GM19397 (cell line): ENCODE data around the gene TMEM176A.

ENCODE experiments used
- ATAC-seq: cut with Tn5 transposase; IDR thresholded peaks from one replicate; pipeline ENCODE4 v1.9.1; 2021; ENCODE audit warnings: mild to moderate bottlenecking, moderate library complexity; ENCODE audit not compliant: unreplicated experiment

The TMEM176A gene

DNA sequence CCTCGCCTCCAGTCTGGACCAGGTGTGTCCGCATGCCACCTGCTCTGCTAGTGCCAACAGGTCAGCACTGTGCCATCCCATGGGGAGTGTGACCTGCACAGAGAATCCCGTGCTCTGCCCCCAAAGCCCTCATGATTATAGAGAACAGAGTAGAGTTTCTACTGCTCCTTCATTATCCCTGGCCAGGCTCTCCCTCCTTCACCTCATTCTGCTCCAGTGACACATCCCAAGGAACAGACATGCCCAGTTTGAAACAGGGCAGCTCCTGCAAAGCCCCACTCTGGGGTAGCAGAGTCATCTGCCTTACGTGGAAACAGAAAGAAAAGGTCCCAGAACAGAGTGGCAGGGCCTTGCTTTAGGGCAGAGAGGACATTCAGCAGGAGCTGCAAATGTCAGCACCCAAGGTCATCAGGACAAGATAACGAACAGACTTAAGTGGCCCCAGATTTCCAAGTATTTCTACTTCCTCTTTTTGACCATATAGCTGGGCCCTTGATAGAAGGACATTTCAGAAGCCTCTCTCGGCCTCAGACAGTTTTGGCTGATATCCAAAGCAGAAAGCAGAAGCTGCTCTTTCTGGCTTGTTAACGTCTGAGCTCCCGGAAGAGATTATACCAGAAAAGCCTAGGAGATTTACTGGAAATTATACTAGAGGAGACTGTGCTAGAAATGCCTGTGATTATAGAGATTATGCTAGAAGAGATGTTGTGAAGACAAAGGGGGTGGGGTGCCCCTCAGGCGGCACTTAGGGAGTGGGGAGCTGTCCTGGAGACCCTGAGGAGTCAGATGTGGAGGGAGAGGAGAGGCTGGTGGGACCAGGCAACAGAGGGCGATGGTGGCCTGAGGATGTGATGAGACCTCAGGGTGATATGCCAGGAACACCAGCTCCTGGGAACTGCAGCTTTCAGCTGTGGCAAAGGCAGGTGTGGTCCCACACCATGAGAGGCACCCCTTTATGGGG is 13.0 kb upstream of the TMEM176A start:
- ATAC-seq = no peak

DNA sequence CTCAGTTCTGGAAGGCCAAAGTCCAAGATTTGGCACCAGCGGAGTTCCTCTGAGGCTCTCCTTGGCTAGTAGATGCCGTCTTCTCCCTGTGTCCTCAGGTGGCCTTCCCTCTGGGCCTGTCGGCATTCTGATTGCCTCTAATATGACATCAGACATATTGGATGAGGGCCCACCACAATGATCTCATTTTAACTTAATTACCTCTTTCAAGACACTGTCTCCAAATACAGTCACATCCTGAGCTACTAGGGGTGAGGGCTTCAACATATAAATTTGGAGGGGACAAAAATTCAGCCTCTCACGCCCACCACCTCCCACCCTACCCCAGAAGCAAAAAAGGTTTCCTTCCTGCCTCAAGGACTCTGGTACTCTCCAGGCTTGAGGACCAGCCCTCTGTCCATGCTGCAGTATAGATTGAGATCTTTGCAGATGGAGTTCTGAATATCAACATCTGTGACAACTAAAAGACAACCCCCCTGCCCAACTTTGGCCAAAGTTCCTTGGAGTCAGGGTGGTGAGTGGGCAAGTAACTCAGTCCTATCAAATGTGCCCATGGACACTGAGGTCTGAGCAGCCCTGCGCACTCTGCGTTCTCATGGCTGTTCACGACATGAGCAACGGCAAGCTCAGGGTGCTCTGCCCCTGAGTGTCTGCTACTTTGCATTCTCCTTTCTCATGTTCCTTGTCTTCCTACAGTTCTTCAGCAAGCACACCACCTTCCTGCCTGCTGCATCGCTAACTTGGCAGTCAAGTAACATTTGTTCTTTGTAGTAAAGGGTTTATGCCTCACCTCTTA is 11.9 kb upstream of the TMEM176A start:
- ATAC-seq = no peak

DNA sequence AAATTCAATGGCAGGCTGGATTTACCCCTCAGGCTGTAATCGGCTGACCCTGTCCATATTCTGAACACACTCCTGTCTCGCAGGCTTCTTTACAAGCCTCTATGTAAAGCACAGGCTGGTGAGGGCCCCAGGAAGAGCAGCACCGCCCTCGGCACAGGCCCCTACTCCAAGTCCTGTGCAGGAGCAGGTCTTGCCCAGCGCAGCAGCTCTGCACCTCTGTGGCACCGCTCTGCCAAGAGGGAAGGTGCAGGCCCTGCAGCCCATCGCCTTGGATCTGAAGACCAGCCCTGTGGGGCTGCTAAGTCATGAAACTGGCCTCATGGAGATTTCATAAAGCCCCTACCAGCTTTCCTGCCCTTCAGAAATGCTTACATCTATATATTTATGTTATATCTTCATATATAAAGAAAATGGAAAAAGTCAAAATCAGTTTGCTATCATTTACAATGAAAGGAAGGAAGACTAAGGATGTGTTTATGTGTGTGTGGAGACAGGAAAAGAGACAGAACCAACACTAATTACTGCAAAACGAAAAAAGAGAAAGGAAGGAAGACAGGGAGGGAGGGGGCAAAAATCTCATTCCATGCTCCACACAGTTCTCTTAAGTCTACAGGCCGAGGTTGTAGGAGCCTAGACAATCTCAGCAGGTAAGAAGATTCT is 10.0 kb upstream of the TMEM176A start:
- no peak for ATAC-seq

DNA sequence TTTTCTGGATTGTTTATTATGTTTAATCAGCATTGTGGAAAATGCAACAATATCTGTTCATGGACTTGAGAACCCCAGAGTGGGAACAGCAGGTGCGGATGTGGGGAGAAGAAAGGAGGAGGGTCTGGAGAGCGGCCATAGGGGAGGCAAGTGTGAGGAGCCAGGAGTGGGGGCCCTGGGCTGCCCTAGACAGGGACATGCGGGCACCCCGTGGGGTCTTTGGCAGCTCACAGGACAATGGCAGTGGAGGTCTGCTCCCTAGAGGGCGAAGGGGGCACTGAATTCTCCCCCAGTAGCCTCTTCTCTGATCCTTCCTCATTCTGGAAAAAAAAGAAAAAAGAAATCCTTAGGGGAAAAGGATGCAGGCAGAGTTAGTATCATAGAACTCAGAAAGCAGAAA is 9.3 kb upstream of the TMEM176A start:
- no peak for ATAC-seq

DNA sequence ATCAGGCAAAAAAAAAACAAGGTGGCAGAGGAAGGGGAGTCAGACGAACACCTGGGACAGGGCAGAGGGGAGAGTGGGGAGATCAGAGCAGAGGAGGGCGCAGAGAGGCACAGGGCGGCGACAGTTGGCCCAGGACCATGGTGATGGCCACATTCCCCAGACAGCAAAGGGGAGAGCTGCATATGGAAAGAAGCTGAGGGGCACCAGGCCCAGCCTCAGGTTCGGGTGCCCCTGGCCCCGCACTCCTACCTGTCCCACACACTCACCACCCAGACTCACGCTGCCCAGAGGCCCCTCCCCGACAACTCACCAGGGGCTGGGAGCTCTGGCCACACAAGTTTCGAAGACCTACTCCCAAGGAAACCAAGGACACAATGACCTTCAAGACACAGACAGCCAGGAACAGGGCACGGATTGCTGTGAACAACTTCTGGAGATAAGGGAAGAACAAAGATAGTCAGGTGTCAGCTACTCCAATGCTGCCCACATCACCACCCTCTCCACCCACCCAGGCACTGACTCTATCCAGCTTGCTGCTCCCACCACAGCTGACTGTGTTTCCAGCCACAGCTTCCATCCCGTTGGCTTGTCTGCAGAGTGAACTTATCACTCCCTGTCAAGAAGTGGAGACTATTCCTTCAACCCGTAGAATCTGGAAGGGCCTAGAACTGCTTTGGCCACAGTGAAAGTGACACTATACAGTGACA is 8.7 kb upstream of the TMEM176A start:
- no peak for ATAC-seq

DNA sequence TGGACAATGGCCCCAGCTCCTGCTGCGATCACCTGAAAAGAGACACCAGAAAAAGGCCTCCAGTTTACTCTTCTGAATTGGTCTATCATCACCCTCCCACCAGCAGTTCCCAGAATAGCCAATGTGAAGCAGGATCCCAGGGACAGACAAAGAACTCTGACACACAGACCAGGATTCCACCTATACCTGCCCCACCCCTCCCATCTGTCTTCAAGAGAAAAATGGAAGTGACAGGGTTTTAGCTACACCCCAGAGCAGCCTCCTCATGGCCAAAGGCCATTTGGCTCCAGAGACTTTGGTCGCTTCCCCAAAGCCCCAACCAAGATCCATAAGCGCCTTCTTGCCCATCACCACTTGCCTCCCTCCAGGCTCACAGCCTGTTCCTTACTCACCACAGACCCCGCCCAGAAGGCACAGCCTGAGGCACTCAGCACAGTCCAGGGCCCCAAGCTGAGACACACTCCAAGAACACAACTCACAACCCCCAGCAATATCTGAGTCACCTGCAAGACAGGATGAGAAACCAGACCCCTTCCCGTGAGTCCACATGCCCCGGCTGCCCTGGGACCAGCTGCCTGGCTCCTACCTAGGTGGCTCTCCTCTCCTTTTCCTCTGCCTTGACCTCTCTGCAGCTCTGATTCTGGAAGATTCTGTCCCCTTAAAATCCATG is 6.9 kb upstream of the TMEM176A start:
- ATAC-seq = no peak

DNA sequence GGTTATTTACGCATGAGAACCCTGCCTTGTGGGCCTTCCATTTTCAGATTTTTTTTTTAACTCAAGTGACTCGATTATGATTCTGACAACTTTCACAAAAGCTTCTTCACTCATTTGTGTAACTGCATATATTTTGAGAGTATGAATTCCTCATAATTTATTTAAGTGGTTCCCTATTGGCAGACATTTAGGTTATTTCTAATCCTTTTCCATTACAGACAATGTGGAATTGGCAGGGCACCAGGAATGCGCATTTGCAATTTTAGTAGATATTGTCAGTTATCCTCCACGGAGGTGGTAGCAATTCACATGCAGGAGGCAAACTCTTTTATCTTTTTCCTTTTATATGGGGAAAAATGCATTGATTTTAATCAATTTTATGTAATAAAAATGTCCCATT is 2.9 kb upstream of the TMEM176A start:
- no peak for ATAC-seq

DNA sequence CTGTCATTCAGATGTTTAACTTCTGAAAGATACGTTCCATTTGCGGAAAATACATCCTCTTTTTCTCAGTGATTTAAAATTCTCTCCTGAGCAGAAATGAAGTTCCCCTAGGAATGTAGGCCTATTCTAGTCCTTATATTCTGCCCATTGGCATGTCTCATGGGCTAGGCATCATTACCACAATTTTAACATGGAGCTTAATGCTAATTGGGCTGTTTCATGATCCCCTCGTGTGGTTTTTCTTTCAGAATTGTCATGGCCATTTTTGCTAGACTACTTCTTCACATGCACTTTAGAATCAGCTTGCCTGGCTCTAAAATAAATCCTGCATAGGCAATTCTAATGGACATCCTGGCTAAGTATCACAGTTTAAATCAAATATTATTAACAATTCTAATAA is 1.4 kb upstream of the TMEM176A start:
- ATAC-seq = no peak

DNA sequence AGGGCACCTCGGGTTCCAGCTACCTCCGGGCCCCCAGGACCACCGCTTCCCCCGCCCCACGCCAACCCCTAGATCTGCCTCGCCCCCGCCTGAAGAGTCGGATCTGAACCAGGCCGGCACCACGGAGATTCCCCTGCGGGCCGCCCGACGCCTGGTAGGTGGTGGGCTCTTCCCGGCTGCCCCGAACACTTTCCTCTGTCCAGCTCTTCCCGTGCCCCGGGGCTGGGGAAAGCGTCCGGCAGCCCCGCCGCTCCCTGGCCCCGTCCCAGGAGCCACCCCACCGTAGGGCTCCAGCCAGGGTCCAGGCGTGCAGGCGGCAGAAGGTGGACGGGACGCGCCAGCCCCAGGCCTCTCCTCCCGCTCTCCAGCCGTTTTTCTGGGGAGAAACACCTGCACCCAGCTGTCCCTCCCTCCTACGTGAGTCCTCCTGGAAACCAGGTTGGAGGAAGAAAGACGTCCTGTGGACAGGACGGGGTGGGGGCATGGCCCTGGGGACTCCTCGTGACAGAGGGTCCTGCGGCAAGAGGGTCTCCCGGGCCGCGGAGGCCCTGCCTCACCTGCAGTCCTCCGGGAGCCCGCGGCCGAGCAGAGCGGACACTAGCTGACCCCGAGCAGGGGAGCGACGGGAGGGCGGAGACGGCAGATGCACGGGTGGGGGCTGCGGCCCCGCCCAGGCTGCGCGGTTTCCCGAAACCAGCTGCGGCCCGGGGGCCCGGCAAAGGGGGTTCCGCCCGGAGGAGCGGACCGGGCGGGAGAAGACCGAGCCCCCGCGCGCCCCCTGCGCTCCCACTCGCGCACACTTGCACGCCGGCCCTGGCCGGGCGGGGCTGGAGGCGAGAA is 608 bp upstream of the TMEM176A start, which contains the start of gene TMEM176B:
Gene TMEM176B (minus strand): TSS at position 624 of the 840 bp plus-strand sequence. CDS start 3,795 bp downstream, outside the sequence.
- ATAC-seq = no peak

DNA sequence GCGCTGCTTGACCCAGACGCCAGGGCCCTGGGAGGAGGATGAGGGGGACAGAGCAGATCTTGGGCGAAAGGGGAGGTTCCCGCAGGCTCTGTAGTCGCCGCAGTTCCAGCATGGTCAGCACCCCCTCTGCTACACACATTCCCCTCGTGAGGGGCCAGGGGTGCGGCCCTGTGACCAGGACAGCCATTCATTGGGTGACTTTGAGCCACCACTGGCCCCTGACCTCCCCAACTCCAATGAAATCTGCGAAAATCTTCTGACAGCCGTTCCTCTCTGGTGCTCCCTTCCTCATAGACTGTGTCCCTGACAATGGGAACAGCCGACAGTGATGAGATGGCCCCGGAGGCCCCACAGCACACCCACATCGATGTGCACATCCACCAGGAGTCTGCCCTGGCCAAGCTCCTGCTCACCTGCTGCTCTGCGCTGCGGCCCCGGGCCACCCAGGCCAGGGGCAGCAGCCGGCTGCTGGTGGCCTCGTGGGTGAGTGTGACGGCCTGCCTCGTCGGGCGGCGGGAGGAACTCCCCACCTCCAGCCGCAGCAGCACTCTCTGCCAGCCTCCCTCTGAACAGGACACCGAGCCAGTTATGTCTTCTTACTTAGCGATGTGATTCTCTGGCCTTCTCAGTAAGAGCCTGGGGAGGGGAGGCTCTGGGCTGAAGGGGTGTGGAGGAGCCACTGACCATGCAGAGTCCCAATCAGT is 825 bp downstream of the TMEM176A start:
- no peak for ATAC-seq

DNA sequence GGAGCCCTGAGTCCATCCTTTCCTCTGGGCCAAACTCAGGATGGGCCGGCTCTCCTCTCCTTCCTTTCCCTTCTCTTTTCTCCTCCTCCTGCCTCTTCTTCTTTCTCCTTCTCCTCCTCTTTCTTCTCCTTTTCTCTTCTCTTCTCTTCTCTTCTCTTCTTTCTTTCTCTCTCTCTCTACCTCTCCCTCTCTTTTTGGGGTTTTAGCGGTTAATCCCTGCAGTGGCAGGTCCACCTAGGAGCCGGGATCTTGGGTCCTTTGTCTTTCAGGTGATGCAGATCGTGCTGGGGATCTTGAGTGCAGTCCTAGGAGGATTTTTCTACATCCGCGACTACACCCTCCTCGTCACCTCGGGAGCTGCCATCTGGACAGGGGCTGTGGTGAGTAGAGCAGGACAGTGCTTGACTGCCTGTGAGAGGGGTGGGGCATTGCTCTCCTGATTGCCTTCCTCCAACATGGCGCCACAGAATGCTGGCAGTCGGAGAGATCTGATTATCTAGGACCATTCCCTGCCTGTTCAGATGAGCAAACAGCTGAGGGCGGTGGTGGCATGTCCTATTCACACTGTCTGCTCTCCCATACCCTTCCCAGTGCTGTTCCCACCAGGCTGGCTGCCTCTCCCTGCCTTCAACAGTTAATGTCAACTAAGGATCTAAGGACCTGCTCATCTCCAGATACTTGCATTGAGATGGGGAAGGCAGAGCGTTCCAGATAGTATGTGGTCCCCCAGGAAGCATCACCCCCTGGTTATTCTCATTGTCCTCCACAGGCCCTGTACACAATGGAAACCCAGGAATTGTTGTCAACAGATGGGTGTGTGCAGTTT is 1.6 kb downstream of the TMEM176A start:
- ATAC-seq = no peak

DNA sequence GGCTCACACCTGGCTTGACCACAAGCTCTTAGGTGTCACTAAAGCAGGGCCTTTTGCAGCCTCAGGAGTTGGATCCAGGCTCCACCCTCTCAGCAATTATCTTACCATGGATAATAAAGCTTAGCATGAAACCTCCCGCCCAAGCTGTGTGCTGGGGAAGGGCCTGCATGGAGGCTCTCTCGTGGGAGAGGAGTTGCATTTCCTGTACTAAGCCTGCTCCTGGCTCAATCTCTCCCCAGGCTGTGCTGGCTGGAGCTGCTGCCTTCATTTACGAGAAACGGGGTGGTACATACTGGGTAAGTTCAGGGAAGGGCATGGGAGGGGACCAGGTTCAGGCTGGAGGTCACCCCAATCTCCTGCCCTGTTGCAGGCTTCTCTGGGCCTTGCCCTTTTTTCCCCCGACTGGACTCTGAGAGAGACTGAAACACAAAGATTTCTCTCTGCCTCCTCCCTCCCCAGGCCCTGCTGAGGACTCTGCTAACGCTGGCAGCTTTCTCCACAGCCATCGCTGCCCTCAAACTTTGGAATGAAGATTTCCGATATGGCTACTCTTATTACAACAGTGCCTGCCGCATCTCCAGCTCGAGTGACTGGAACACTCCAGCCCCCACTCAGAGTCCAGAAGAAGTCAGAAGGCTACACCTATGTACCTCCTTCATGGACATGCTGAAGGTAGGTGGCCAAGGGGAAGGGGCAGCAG is 2.7 kb downstream of the TMEM176A start:
- ATAC-seq = no peak

DNA sequence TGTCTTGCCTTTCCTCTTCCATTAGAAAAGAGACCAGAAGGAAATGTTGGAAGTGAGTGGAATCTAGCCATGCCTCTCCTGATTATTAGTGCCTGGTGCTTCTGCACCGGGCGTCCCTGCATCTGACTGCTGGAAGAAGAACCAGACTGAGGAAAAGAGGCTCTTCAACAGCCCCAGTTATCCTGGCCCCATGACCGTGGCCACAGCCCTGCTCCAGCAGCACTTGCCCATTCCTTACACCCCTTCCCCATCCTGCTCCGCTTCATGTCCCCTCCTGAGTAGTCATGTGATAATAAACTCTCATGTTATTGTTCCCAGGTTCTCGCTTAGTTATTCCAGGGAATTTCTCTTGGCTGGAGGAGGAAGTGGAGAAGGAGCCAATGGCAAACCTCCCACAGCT is 4.2 kb downstream of the TMEM176A start:
- no peak for ATAC-seq

DNA sequence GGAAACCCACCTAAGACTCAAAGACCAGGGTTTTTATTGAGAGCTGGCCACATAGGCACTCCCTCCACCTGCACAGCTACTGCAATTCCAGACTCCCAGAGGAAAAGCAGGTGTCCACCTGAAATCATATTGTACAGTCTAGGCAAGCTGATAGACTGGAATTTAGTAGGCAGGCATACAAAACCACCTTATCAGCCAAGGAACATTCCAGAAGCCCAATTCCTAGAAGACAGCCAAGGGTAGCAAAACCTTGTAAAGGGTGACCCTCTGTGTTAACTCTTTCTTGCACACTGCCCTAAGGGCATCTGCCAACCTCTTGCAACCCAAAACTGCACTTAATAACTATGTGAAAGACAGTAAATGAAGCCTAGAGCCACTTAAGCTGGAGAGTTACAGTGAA is 5.3 kb downstream of the TMEM176A start:
- no peak for ATAC-seq

DNA sequence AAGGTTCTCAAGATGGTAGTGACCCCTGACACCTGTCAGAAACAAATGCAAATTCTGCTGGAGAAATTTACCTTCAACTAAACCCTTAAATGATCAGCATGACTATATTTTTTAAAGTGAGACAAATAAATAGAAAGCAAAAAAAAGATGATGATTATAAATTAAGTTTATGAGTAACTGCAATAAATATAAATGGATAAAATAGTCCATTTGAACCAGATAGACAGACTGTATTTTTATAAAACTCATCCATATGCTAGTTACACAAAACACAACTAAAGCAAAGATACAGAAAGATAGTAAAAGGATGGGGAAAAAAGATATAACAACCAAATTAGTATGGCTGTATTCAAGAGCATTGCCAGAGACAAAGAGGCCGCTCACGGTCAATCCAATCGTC is 5.9 kb downstream of the TMEM176A start:
- ATAC-seq = no peak

DNA sequence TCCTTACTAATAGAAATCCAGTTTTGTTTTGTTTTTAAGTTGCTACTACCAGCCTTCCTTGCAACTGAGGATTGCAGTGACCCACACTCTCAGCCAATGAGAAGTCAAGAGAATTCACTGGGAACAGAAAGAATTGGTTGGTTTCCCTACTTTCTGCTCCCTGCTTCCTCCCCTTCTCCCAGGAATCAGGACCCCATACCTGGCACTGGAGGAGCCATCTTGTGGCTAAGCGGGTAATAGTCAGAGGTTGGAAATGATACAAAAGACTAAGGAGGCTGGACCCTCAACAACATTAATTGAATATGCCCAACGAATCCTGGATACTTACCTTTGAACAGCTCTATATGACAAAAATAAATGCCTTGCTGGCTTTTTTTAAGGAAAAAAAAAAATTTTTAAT is 6.3 kb downstream of the TMEM176A start:
- no peak for ATAC-seq
